SK-N-SH (cell line): ENCODE measurements around the gene PFKL. TPM values are rescaled to one million over a fixed set of nuclear protein-coding genes. Genes with fewer than 3 reads are reported as not detected.
A peak's percentile ranks its signal among the peaks of the same experiment; 100 is the strongest.

ENCODE experiments used
- CTCF ChIA-PET: fragments of 300-600, 350-600 bp; formaldehyde crosslinking; extraction: SDS; loops from one replicate; lab custom pipeline; 2021; lab: Yijun Ruan, JAX
- POLR2A ChIA-PET: fragments of 350-600 bp; sonication (Branson Sonifier 250); formaldehyde crosslinking; extraction: SDS; loops from one replicate; lab custom pipeline; 2020; ENCODE audit warnings: antibody characterized with exemption, inconsistent platforms; lab: Yijun Ruan, JAX
- DNase-seq: peaks from one replicate; pipeline ENCODE4 v3.0.0; 2012
- H2AFZ ChIP-seq: fragments of 200-600 bp; sonication (generic); 2 replicates; pipeline ENCODE4 v1.8.1; 2016; ENCODE audit warnings: antibody characterized with exemption, mild to moderate bottlenecking, low read depth
- H3F3A ChIP-seq: fragments of 200-600 bp; sonication (generic); replicated peaks from 2 replicates; pipeline ENCODE3; 2016; ENCODE audit warnings: antibody characterized with exemption, mild to moderate bottlenecking; ENCODE audit not compliant: insufficient read depth
- H3K27ac ChIP-seq, 2 experiments: fragments of 200-500 bp in 1 of 2; fragments of 200-600 bp in 1 of 2; sonication (Bioruptor generic) in 1 of 2; sonication (generic), shearing (Covaris generic) in 1 of 2; 2 replicates each; pipeline versions ENCODE4 v1.5.1 to v1.6.1; 2014 to 2016; ENCODE audit warnings: low read depth in 2 of 2, inconsistent platforms in 1 of 2, low read length in 1 of 2, mild to moderate bottlenecking in 1 of 2, mixed read lengths in 1 of 2
- H3K27me3 ChIP-seq: fragments of 200-600 bp; sonication (generic), shearing (Covaris generic); 2 replicates; pipeline ENCODE4 v1.6.1; 2016; ENCODE audit warnings: mixed run types; ENCODE audit not compliant: insufficient read depth
- H3K36me3 ChIP-seq, 2 experiments: fragments of 200-500 bp in 1 of 2; fragments of 200-600 bp in 1 of 2; sonication (Bioruptor generic) in 1 of 2; sonication (generic) in 1 of 2; replicated peaks in 1 of 2; 2 replicates each; pipeline versions ENCODE3 to v1.5.1; 2014 to 2016; ENCODE audit warnings: low read length in 1 of 2, mild to moderate bottlenecking in 1 of 2; ENCODE audit not compliant: insufficient read depth in 2 of 2, control insufficient read depth in 1 of 2
- H3K4me1 ChIP-seq, 2 experiments: fragments of 200-500 bp in 1 of 2; fragments of 200-600 bp in 1 of 2; sonication (Bioruptor generic) in 1 of 2; sonication (generic), shearing (Covaris generic) in 1 of 2; 2 replicates each; pipeline versions ENCODE4 v1.5.1 to v1.6.1; 2014 to 2016; ENCODE audit warnings: low read depth in 1 of 2, low read length in 1 of 2, mixed run types in 1 of 2; ENCODE audit not compliant: insufficient read depth in 2 of 2, control insufficient read depth in 1 of 2
- H3K4me2 ChIP-seq: fragments of 200-600 bp; sonication (generic), shearing (Covaris generic); 2 replicates; pipeline ENCODE4 v1.6.1; 2017; ENCODE audit warnings: mixed run types
- H3K4me3 ChIP-seq, 2 experiments: fragments of 200-500 bp in 1 of 2; fragments of 200-600 bp in 1 of 2; sonication (Bioruptor generic) in 1 of 2; sonication (generic), shearing (Covaris generic) in 1 of 2; 2 replicates each; pipeline versions ENCODE4 v1.5.1 to v1.8.1; 2014 to 2016; ENCODE audit warnings: low read depth in 2 of 2, inconsistent platforms in 1 of 2, low read length in 1 of 2, mild to moderate bottlenecking in 1 of 2, mixed read lengths in 1 of 2, moderate library complexity in 1 of 2
- H3K79me2 ChIP-seq: fragments of 200-600 bp; sonication (generic); 2 replicates; pipeline ENCODE4 v1.8.1; 2017; ENCODE audit warnings: mild to moderate bottlenecking; ENCODE audit not compliant: insufficient read depth
- H3K9ac ChIP-seq: fragments of 200-600 bp; sonication (generic); 2 replicates; pipeline ENCODE4 v1.6.1; 2017; ENCODE audit warnings: mixed run types
- H3K9me2 ChIP-seq: fragments of 200-600 bp; sonication (generic); 2 replicates; pipeline ENCODE4 v1.6.1; 2017; ENCODE audit warnings: mixed run types
- H3K9me3 ChIP-seq: fragments of 200-600 bp; sonication (generic); 2 replicates; pipeline ENCODE4 v1.6.1; 2017; ENCODE audit warnings: mixed run types, mild to moderate bottlenecking, moderate library complexity
- H4K20me1 ChIP-seq: fragments of 200-600 bp; sonication (generic); 2 replicates; pipeline ENCODE4 v1.6.1; 2017; ENCODE audit warnings: mild to moderate bottlenecking, mixed run types; ENCODE audit not compliant: insufficient read depth
- EP300 ChIP-seq, 2 experiments: IDR thresholded peaks; 2 replicates each; pipeline versions ENCODE4 v1.4.0 to v1.6.1; 2012; ENCODE audit warnings: borderline replicate concordance in 1 of 2, low read depth in 1 of 2, low read length in 1 of 2
- GABPA ChIP-seq: IDR thresholded peaks from 2 replicates; pipeline ENCODE4 v1.4.0; 2012; ENCODE audit warnings: low read depth, mild to moderate bottlenecking
- GATA2 ChIP-seq: sonication (generic); formaldehyde crosslinking; IDR thresholded peaks from 2 replicates; pipeline ENCODE4 v1.5.0; 2020; ENCODE audit warnings: mild to moderate bottlenecking, missing genetic modification reagents
- MXI1 ChIP-seq: IDR thresholded peaks from 2 replicates; pipeline ENCODE4 v1.6.1; 2012; ENCODE audit warnings: mild to moderate bottlenecking, low read depth, low read length, improper control_type of control experiment
- NRF1 ChIP-seq: IDR thresholded peaks from 2 replicates; pipeline ENCODE4 v1.6.1; 2012; ENCODE audit warnings: low read depth, mild to moderate bottlenecking, low read length
- POLR2AphosphoS5 ChIP-seq: IDR thresholded peaks from 2 replicates; pipeline ENCODE4 v1.6.1; 2012; ENCODE audit warnings: low read depth, low read length
- RAD21 ChIP-seq: IDR thresholded peaks from 2 replicates; pipeline ENCODE4 v1.6.1; 2012; ENCODE audit warnings: mild to moderate bottlenecking, low read length
- RCOR1 ChIP-seq: fragments of 150-350 bp; IDR thresholded peaks from 2 replicates; pipeline ENCODE4 v1.6.1; 2017; ENCODE audit warnings: antibody characterized with exemption, low read length
- SIN3A ChIP-seq: IDR thresholded peaks from 2 replicates; pipeline ENCODE4 v1.6.1; 2012; ENCODE audit warnings: low read depth, mild to moderate bottlenecking, low read length, moderate library complexity, borderline replicate concordance
- SMC3 ChIP-seq: IDR thresholded peaks from 2 replicates; pipeline ENCODE4 v1.6.1; 2012; ENCODE audit warnings: low read depth, low read length, improper control_type of control experiment
- TCF12 ChIP-seq: IDR thresholded peaks from 2 replicates; pipeline ENCODE4 v1.4.0; 2012
- TEAD4 ChIP-seq: IDR thresholded peaks from 2 replicates; pipeline ENCODE4 v1.4.0; 2012; ENCODE audit warnings: mild to moderate bottlenecking, borderline replicate concordance; ENCODE audit not compliant: insufficient read depth
- USF1 ChIP-seq: IDR thresholded peaks from 2 replicates; pipeline ENCODE4 v1.4.0; 2012; ENCODE audit warnings: low read depth, borderline replicate concordance
- YY1 ChIP-seq: IDR thresholded peaks from 2 replicates; pipeline ENCODE4 v1.4.0; 2012; ENCODE audit warnings: low read depth, mild to moderate bottlenecking
- WGBS: methylation state at CpG from one replicate; pipeline ENCODE4 v1.1.6; 2017; ENCODE audit warnings: low lambda C conversion rate; 5-methylcytosine and 5-hydroxymethylcytosine counted together
- polyA plus RNA-seq, 3 experiments: library from polyadenylated mRNA; depleted of rRNA; stranded (reverse); fragments of >200 nt; gene quantifications; 2 replicates each; pipeline ENCODE4 v1.2.3, GENCODE V29; 2012
- TF ChIP-seq, protein P1 (sequence below): fragments of 200-600 bp; sonication (generic); IDR thresholded peaks from 2 replicates; pipeline ENCODE4 v1.6.1; 2017; ENCODE audit warnings: antibody characterized with exemption, mild to moderate bottlenecking, moderate library complexity
- TF ChIP-seq, protein P2 (sequence below): IDR thresholded peaks from 2 replicates; pipeline ENCODE4 v1.4.0; 2012; ENCODE audit warnings: low read depth, borderline replicate concordance

Gene PFKL
- polyA plus RNA-seq, 1 of the 3 experiments (the other 2 are of a cell fraction): 118 TPM

- CTCF ChIA-PET: interaction anchor here (0.6 to 1.9 kb wide), 38 partner anchors 9 to 489 kb away, joined by 3 to 21 read pairs (median 3); partner anchors contain the start of genes CFAP410 and LRRC3
- DNase-seq: peak; percentile 94
- Histone ChIP-seq H3K27me3 (no peaks in the 10 kb centered on the region), H3K36me3 (no peaks in the 10 kb centered on the region), H3K27ac (no peak overlapping the region), H3K79me2 (peaks cover 26% of the 10 kb centered on the region), H3K9ac (no peak overlapping the region), H4K20me1 (peaks cover 21% of the 10 kb centered on the region), H3F3A (no peaks in the 10 kb centered on the region), H3K4me3 (peak overlapping the region in 1 of 2 experiments; percentile 26; a peak in 1 of 4 replicates), H3K4me2 (peak overlapping the region; percentile 13; the same call in 1 of the 2 replicates), H3K4me1 (peaks cover 3 to 16% of the 10 kb centered on the region in 2 experiments; a peak in 1 of 4 replicates), H3K9me2 (no peaks in the 10 kb centered on the region), H2AFZ (no peak overlapping the region), H3K9me3 (no peaks in the 10 kb centered on the region)
- POLR2A ChIA-PET: no interaction called here
- TF ChIP-seq RCOR1 (0 out of 2 replicates have a peak, but pooled peaks have one; percentile 22), TEAD4 (no peak), POLR2AphosphoS5 (no peak), GATA2 (no peak), SIN3A (no peak), MXI1 (0 out of 2 replicates have a peak, but pooled peaks have one; percentile 20), SMC3 (peak; percentile 89), NRF1 (no peak), GABPA (no peak), TCF12 (no peak), RAD21 (peak; percentile 93)
- TF ChIP-seq, protein P1, sequence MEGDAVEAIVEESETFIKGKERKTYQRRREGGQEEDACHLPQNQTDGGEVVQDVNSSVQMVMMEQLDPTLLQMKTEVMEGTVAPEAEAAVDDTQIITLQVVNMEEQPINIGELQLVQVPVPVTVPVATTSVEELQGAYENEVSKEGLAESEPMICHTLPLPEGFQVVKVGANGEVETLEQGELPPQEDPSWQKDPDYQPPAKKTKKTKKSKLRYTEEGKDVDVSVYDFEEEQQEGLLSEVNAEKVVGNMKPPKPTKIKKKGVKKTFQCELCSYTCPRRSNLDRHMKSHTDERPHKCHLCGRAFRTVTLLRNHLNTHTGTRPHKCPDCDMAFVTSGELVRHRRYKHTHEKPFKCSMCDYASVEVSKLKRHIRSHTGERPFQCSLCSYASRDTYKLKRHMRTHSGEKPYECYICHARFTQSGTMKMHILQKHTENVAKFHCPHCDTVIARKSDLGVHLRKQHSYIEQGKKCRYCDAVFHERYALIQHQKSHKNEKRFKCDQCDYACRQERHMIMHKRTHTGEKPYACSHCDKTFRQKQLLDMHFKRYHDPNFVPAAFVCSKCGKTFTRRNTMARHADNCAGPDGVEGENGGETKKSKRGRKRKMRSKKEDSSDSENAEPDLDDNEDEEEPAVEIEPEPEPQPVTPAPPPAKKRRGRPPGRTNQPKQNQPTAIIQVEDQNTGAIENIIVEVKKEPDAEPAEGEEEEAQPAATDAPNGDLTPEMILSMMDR: peak; percentile 86
- TF ChIP-seq, protein P2, sequence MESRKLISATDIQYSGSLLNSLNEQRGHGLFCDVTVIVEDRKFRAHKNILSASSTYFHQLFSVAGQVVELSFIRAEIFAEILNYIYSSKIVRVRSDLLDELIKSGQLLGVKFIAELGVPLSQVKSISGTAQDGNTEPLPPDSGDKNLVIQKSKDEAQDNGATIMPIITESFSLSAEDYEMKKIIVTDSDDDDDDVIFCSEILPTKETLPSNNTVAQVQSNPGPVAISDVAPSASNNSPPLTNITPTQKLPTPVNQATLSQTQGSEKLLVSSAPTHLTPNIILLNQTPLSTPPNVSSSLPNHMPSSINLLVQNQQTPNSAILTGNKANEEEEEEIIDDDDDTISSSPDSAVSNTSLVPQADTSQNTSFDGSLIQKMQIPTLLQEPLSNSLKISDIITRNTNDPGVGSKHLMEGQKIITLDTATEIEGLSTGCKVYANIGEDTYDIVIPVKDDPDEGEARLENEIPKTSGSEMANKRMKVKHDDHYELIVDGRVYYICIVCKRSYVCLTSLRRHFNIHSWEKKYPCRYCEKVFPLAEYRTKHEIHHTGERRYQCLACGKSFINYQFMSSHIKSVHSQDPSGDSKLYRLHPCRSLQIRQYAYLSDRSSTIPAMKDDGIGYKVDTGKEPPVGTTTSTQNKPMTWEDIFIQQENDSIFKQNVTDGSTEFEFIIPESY: no peak
- 17% methylated on average over 20 of the region's 22 CpGs for whole genome bisulfite sequencing
These were observed 2.1 kb upstream of the PFKL start for GRCh38 chr21:44297525-44298290.

- 75% methylated on average over 2 of the region's 2 CpGs for WGBS
- no peak for DNase-seq
- Histone ChIP-seq H3K27ac (no peak overlapping the region), H3K4me2 (no peak overlapping the region), H3F3A (no peaks in the 10 kb centered on the region), H3K36me3 (no peaks in the 10 kb centered on the region), H3K4me1 (peaks cover 3 to 16% of the 10 kb centered on the region in 2 experiments; a peak in 1 of 4 replicates), H3K79me2 (peaks cover 31% of the 10 kb centered on the region), H3K9ac (no peak overlapping the region), H3K27me3 (no peaks in the 10 kb centered on the region), H3K9me2 (no peaks in the 10 kb centered on the region), H3K4me3 (no peak overlapping the region), H4K20me1 (peaks cover 24% of the 10 kb centered on the region), H3K9me3 (no peaks in the 10 kb centered on the region), H2AFZ (no peak overlapping the region)
- POLR2A ChIA-PET: no interaction called here
- no peak for TF ChIP-seq USF1
- TF ChIP-seq EP300 (IDR thresholded peaks at IDR 0.05; ENCODE audit: borderline replicate concordance in 1 of 2, low read depth in 1 of 2, low read length in 1 of 2): no peak
- TF ChIP-seq, protein P1: peak; percentile 21
- no peak for TF ChIP-seq YY1
- CTCF ChIA-PET: interaction anchor here (0.7 to 1.9 kb wide), 30 partner anchors 9 to 488 kb away, joined by 3 to 21 read pairs (median 4); partner anchors contain the start of gene LRRC3
These were observed 1.6 kb upstream of the PFKL start for GRCh38 chr21:44298301-44298700.
